Islet precursor cell (in vitro differentiated cells): ENCODE measurements around the gene BABAM1.

Source experiments
- DNase-seq: peaks from one replicate; pipeline ENCODE4 v3.0.0-alpha.2; 2018

Gene BABAM1

DNA sequence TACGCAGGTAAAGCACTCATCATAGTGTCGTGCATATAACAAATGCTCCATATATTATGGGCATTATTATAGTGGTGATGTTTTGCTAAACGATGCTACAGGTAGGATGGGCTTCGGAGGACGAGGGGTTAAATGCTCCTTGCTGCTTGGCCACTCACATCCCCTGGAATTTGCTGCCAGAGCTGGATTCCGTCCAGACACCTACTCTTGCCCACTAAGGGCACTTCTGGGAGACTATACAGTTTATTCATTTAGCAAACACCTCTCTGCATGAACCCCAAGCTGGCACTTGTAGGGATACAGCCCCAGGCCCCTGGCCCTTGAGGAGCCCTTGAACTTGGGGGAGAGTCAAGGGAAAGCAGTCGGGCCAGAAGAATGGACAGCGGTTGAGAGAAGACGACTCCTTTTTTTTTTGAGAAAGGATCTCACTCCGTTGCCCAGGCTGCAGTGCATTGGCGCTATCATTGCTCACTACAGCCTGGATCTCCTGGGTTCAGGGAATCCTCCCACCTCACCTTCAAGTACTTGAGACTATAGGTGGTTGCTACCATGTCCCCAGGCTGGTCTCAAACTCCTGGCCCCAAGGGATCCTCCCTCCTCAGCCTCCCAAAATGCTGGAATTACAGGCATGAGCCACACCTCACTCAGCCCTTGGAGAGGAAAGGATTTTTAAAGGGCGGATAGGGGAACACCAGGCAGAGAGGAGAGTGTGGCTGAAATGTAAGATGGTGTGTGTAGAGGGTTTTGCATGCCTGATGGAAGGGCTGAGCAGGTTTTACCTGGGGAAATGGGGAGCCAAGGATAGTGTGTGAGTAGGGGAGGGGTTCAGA is 37.4 kb downstream of the BABAM1 start:
- DNase-seq, result peak; percentile 53

DNA sequence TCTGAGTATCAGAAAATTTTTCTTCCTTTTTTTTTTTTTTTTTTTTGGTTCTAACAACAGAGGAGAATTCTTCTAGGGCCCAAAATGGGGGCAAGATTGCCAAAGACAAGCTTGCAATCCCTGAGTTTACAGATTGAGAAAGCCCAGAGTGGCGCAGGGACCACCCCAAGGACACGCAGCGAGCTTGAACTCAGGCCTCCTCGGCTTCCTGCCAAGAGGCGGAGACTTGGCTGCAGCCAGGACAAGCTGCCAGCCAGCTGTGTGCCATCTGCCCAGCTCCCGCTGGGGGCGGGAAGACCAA is 37.9 kb downstream of the BABAM1 start:
- no peak for DNase-seq

DNA sequence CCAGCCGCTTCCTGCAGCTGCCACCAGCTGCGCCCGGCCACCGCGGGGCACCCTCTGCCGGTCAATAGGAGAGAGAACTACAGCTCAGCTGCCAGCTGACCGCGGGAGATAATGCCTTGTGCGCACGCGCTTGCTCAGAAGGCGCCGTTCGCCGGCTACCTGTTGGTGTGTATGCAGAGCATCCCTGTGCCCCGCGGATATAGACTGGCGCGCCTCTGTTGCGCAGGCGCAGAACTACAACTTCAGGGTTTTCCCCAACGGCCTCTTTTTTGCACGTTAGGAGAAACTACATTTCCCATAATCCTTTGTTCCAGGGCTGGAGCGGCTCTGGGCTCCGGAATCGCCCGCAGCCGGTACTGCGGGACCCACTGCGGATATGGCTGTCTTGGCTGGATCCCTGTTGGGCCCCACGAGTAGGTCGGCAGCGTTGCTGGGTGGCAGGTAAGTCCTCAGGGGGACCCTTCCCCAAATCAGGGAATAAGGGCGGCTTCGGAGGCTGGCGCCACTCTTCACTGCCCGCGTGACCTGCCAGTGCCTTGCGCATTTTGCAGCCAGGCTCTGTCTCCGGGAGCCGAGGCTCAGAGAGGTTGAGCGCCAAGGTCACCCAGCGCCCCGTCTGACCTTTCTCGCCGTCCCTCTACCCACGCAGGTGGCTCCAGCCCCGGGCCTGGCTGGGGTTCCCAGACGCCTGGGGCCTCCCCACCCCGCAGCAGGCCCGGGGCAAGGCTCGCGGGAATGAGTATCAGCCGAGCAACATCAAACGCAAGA is 38.5 kb downstream of the BABAM1 start, which contains the start of gene MRPL34:
MRPL34 (plus strand) TSS at position 356 of the 768 bp plus-strand sequence; CDS start at position 377, 21 bp downstream.
- DNase-seq, result peak; percentile 100

GRCh38 chr19:17306285-17306714 is 39.1 kb downstream of the BABAM1 start:
- DNase-seq, result peak; percentile 79

- peak; percentile 62 for DNase-seq
Observed at GRCh38 chr19:17307876-17308377, 40.7 kb downstream of the BABAM1 start.

- DNase-seq, result peak; percentile 100
Observed at GRCh38 chr19:17309198-17309964, 42.1 kb downstream of the BABAM1 start, which contains the start of gene DDA1. TSS of gene DDA1 (plus strand) at chr19:17309563. CDS start at chr19:17309655, 92 bp downstream.

GRCh38 chr19:17309965-17310461 is 42.8 kb downstream of the BABAM1 start:
- no peak for DNase-seq

DNA sequence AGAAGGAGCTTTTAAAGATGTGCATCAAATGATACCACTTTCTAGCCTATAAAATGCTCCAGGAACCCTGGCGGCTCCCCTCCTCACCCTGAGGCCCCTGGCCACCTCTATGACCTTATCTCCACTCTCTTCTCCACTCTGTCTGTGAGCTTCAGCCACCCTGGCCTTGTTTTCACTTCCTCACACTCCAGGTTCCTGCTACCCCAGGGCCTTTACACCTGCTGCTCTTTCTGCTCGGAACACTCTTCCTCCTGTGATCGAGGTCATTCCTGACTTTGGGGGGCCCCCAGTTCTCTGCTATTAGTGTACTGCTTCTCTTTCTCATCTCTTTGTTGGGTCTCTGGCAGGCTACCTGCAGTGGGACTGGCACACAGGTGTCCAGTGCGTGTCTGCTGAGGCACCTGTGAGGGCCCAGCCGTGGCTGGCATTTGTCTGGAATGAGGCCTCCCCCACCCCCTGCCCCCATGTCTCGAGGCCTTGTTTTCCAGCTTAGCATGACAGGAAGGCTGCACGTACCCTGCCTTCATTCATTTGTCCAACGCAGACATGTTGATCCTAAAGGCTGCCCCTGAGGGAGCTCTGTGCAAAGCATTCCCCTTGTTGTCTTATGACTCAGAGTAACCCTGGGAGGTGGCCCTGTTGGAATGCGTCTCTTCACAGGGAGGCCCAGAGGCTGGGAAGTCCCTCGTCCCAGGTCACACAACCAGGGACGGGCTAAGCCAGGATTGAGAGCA is 44.4 kb downstream of the BABAM1 start:
- DNase-seq, result peak; percentile 96

- DNase-seq, result no peak
Observed at GRCh38 chr19:17312189-17313113, 45.2 kb downstream of the BABAM1 start.

GRCh38 chr19:17314007-17314593 is 46.9 kb downstream of the BABAM1 start:
- DNase-seq, result no peak

DNA sequence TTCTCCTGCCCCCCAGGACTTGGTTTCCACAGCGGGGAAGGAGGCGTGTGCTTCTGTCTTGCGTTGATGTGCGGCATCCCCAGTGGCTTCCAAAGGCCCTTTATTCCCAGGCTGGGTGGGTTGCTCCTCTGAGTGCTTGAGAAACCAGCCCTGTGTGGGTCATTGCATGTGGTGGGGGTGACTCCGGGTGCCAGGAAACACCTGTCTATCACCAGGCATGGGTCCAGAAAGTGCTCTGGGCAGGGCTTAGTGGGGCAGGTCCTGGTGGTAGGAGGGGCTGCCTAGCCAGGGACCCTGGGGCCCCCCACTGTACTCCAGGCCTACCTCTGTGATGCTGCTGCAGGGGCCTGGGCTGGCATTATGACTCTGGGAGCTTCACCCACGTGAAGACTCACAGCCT is 51.7 kb downstream of the BABAM1 start:
- DNase-seq, result no peak

GRCh38 chr19:17319473-17320238 is 52.4 kb downstream of the BABAM1 start:
- DNase-seq, result no peak

- no peak for DNase-seq
Observed at GRCh38 chr19:17320435-17320834, 53.2 kb downstream of the BABAM1 start.

DNA sequence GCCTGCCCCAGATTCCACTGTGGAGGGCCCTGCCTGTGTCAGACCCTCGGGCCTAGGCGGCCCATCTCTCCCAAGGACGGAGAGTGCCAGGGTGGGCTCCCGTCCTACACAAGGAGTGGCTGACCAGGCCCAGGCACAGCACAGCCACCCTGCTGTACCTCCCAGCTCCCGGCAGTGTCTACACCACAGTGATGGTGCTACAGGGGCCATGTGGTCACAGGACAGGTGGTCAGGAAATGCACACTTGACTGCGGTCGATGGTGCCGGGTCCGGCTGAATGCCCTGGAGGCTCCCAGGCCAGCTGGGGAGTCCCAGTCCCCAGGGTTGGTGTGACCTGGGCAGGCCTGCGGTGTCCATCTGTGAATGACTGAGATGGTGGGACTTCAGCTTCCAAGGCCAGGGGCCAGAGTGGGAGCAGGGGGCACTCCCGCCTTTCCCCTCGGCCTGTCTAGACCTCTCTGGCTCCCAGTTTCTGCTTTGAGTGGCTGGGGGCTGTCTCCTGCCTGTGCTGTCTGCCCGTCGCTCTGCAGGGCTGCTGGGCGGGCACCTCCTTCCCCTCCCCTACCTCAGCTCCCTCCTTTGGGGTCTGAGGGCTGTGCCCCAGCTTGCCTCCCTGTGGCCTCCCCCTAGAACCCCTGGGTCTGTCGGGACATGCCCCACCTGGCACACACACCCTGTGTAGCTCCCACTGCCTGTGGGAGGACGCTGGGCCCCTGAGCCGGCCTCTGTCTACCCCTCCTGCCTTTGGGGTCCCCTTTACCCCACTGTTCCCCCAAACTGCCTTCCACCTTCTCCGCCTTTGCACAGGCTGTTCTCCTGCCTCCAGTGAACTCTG is 54.6 kb downstream of the BABAM1 start:
- no peak for DNase-seq

DNA sequence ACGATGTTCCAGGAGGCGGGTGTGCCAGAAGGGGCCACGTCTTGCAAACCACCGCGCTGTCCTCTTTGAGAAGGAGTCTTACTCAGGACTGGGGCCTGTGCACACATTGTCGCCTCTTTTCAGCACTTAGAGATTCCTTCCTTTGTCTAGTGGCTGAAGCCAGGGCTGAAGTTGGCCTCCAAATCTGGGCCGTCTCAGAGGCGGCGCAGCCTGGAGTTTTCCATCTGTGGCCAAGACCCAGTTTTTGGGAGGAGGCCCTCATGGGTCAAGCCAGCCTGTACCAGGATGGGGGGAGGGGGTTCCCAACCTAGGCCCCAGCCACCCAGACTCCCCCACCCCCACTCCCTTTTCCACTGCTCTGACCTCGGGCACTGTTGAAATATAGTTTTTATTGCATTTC is 55.6 kb downstream of the BABAM1 start:
- DNase-seq, result no peak

GRCh38 chr19:17323300-17323963 is 56.2 kb downstream of the BABAM1 start:
- no peak for DNase-seq

DNA sequence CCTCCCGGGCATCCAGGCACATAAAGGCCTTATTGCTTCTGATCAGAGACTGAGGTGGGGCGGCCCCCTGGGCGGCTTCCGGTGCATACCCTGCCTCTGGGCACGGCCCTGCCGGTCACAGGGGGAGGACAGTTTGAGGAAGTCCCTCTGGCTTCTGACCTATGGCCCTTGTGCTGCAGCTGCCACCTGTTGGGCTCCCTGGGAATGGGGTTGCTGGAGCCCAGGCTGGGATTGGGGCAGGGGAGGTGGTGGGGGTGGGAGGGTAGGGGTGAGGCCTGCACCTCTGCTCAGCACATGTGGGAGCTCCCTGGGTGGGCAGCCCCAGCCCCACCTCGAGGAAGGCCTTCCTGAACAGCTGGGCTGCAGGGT is 56.7 kb downstream of the BABAM1 start:
- no peak for DNase-seq
